Panc1 (cell line): ENCODE data around the gene GGA2. TPM values are rescaled to one million over a fixed set of nuclear protein-coding genes. Genes with fewer than 3 reads are reported as not detected.
A peak's percentile ranks its signal among the peaks of the same experiment; 100 is the strongest.

Experiments used
- ATAC-seq: fragments of 200-7000 bp; cut with Tn5 transposase; 2 replicates; pipeline ENCODE4 v1.9.1; 2020; ENCODE audit warnings: mild to moderate bottlenecking, moderate library complexity
- BruUV-seq: library from RNA; stranded (reverse); fragments of 400-500 nt; replicated peaks from 2 replicates; lab custom pipeline; 2021; lab: Mats Ljungman, UMichigan
- CTCF ChIA-PET: fragments of 300-600 bp; sonication (Branson Sonifier 250); formaldehyde crosslinking; loops from one replicate; lab custom pipeline; 2022; ENCODE audit warnings: antibody characterized with exemption; lab: Charles Lee
- POLR2A ChIA-PET: fragments of 300-600 bp; sonication (Branson Sonifier 250); formaldehyde crosslinking; loops from one replicate; lab custom pipeline; 2022; ENCODE audit warnings: antibody characterized with exemption; lab: Charles Lee
- DNase-seq: peaks from one replicate; pipeline ENCODE4 v3.0.0-alpha.2; 2010; ENCODE audit warnings: low read depth, low spot score
- H3K27ac ChIP-seq: 2 replicates; pipeline ENCODE4 v1.5.1; 2011; ENCODE audit warnings: mild to moderate bottlenecking, low read length, inconsistent platforms
- H3K27me3 ChIP-seq: fragments of 200-500 bp; sonication (Bioruptor generic); 2 replicates; pipeline ENCODE4 v1.6.0; 2014; ENCODE audit warnings: low read length, inconsistent platforms; ENCODE audit not compliant: control insufficient read depth, insufficient read depth
- H3K36me3 ChIP-seq: fragments of 200-500 bp; sonication (Bioruptor generic); 2 replicates; pipeline ENCODE4 v1.5.1; 2014; ENCODE audit warnings: inconsistent platforms, mild to moderate bottlenecking, low read length, moderate library complexity; ENCODE audit not compliant: control insufficient read depth, insufficient read depth
- H3K4me1 ChIP-seq: 2 replicates; pipeline ENCODE4 v1.5.1; 2011; ENCODE audit warnings: inconsistent platforms, mild to moderate bottlenecking, low read length, moderate library complexity; ENCODE audit not compliant: control insufficient read depth, insufficient read depth
- H3K4me3 ChIP-seq, 2 experiments: 2 replicates each; pipeline ENCODE4 v1.5.1; 2011 to 2012; ENCODE audit warnings: low read depth in 2 of 2, low read length in 2 of 2, mild to moderate bottlenecking in 2 of 2, inconsistent platforms in 1 of 2, moderate library complexity in 1 of 2
- H3K9me3 ChIP-seq: fragments of 200-500 bp; sonication (Bioruptor generic); 2 replicates; pipeline ENCODE4 v1.5.1; 2014; ENCODE audit warnings: low read depth, mild to moderate bottlenecking, inconsistent platforms, low read length, moderate library complexity; ENCODE audit not compliant: control insufficient read depth, insufficient read depth
- POLR2AphosphoS5 ChIP-seq: IDR thresholded peaks from 2 replicates; pipeline ENCODE4 v1.6.1; 2012; ENCODE audit warnings: mild to moderate bottlenecking, low read depth, low read length, moderate library complexity
- REST ChIP-seq, 2 experiments: IDR thresholded peaks; 2 replicates each; pipeline ENCODE4 v1.6.1; 2011 to 2012; ENCODE audit warnings: low read depth in 2 of 2, control low read depth in 1 of 2, low read length in 1 of 2, mild to moderate bottlenecking in 1 of 2, moderate library complexity in 1 of 2; ENCODE audit not compliant: insufficient read depth in 1 of 2
- SIN3A ChIP-seq: IDR thresholded peaks from 2 replicates; pipeline ENCODE4 v1.6.1; 2012; ENCODE audit warnings: low read depth, mild to moderate bottlenecking, low read length, moderate library complexity, borderline replicate concordance; ENCODE audit not compliant: insufficient read depth
- TCF7L2 ChIP-seq: IDR thresholded peaks from 2 replicates; pipeline ENCODE4 v1.6.1; 2011; ENCODE audit warnings: mild to moderate bottlenecking, low read depth, low read length, inconsistent platforms
- in situ Hi-C: cut with HindIII; loops from 2 replicates; pipeline ENCODE4 v1.10.0; 2016; ENCODE audit warnings: low sequenced_read_pairs, low pct_unique_long_range_greater_than_20kb
- intact Hi-C: fragments of 100-400 bp; cut with micrococcal nuclease; formaldehyde crosslinking; loops from one replicate; pipeline ENCODE4 v1.10.0; 2022; ENCODE audit not compliant: unreplicated experiment
- total RNA-seq: library from RNA; stranded (reverse); gene quantifications from one replicate; pipeline ENCODE4 v1.2.1, GENCODE V29; 2021; ENCODE audit not compliant: unreplicated experiment
- TF ChIP-seq, protein P1 (sequence below): fragments of 450-650 bp; IDR thresholded peaks from 2 replicates; pipeline ENCODE4 v1.5.1; 2017; ENCODE audit warnings: mild to moderate bottlenecking

The GGA2 gene
- total RNA-seq, 1 experiment from 2014 or later: 100 TPM

- in situ Hi-C loops: no loop called here
- CTCF ChIA-PET: no interaction called here
Measured at GRCh38 chr16:23505180-23505665, 5.1 kb downstream of the GGA2 start.

GRCh38 chr16:23504453-23505179, 5.7 kb downstream of the GGA2 start:
- peak; percentile 72; the same call in 1 of the 2 replicates for TF ChIP-seq SIN3A
- peak; percentile 66 for TF ChIP-seq TCF7L2
- TF ChIP-seq, protein P1, sequence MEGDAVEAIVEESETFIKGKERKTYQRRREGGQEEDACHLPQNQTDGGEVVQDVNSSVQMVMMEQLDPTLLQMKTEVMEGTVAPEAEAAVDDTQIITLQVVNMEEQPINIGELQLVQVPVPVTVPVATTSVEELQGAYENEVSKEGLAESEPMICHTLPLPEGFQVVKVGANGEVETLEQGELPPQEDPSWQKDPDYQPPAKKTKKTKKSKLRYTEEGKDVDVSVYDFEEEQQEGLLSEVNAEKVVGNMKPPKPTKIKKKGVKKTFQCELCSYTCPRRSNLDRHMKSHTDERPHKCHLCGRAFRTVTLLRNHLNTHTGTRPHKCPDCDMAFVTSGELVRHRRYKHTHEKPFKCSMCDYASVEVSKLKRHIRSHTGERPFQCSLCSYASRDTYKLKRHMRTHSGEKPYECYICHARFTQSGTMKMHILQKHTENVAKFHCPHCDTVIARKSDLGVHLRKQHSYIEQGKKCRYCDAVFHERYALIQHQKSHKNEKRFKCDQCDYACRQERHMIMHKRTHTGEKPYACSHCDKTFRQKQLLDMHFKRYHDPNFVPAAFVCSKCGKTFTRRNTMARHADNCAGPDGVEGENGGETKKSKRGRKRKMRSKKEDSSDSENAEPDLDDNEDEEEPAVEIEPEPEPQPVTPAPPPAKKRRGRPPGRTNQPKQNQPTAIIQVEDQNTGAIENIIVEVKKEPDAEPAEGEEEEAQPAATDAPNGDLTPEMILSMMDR: no peak
- Histone ChIP-seq H3K4me3 (peak overlapping the region in 1 of 2 experiments; percentile 38; a peak in 2 of 4 replicates), H3K9me3 (no peaks in the 10 kb centered on the region), H3K36me3 (no peaks in the 10 kb centered on the region), H3K27me3 (no peaks in the 10 kb centered on the region), H3K4me1 (peaks cover 52% of the 10 kb centered on the region), H3K27ac (peak overlapping the region; percentile 83)
- in situ Hi-C loops: no loop called here
- no TSS peak for BruUV-seq
- ChIA-PET POLR2A (interaction anchor here (0.6 kb wide), 1 partner anchor 34 kb away, joined by 12 read pairs; no protein-coding TSS in a partner anchor), CTCF (no interaction called here)
- ATAC-seq: peak; percentile 87
- DNase-seq: peak; percentile 91
- intact Hi-C loops: no loop called here

More at GRCh38 chr16:23505180-23505665, 5.1 kb downstream of the GGA2 start:
- H3K27me3 ChIP-seq: no peaks in the 10 kb centered on the region
- no TSS peak for BruUV-seq
- peaks cover 52% of the 10 kb centered on the region for H3K4me1 ChIP-seq
- ATAC-seq (peak; percentile 57), DNase-seq (no peak)
- peak overlapping the region in 1 of 2 experiments; percentile 38; a peak in 2 of 4 replicates for H3K4me3 ChIP-seq
- intact Hi-C loops: no loop called here
- peak overlapping the region; percentile 83 for H3K27ac ChIP-seq
- POLR2A ChIA-PET: no interaction called here
- H3K36me3 ChIP-seq: no peaks in the 10 kb centered on the region
- no peaks in the 10 kb centered on the region for H3K9me3 ChIP-seq
- TF ChIP-seq POLR2AphosphoS5: no peak
- no peak for TF ChIP-seq REST (IDR thresholded peaks at IDR 0.05; ENCODE audit: insufficient read depth in 1 of 2, low read depth in 2 of 2, low read length in 1 of 2)
- no peak for TF ChIP-seq SIN3A

DNA sequence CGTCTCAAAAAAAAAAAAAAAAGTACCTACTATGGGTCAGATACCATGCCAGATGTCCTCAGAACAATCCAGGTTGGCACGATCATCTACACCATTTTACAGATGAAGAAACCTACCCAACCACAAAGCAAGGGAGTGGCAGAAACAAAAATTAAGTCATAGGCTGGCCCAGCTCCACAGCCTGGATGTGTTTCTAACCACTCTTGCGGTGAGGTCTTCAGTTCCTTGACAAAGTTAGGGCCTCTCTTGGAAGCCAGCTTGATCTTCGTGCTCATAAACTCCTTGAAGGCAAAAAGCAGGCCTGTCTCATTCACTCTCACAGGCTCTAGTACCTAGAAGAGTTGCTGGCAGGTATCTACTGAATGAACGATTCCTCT, 6.2 kb downstream of the GGA2 start:
- H3K27me3 ChIP-seq: no peaks in the 10 kb centered on the region
- H3K4me3 ChIP-seq: peak overlapping the region in 1 of 2 experiments; percentile 38; a peak in 2 of 4 replicates
- H3K36me3 ChIP-seq: no peaks in the 10 kb centered on the region
- CTCF ChIA-PET: no interaction called here
- no peak for TF ChIP-seq POLR2AphosphoS5
- no peak for TF ChIP-seq TCF7L2
- no peak for TF ChIP-seq REST (IDR thresholded peaks at IDR 0.05; ENCODE audit: insufficient read depth in 1 of 2, low read depth in 2 of 2, low read length in 1 of 2)
- TF ChIP-seq, protein P1: no peak
- no peak for TF ChIP-seq SIN3A
- POLR2A ChIA-PET: interaction anchor here (0.6 kb wide), 1 partner anchor 35 kb away, joined by 12 read pairs; no protein-coding TSS in a partner anchor
- peaks cover 52% of the 10 kb centered on the region for H3K4me1 ChIP-seq
- BruUV-seq: no TSS peak
- in situ Hi-C loops (no loop called here), intact Hi-C loops (no loop called here)
- H3K27ac ChIP-seq: peak overlapping the region; percentile 83
- DNase-seq (no peak), ATAC-seq (no peak; the same call in none of the 2 replicates)
- no peaks in the 10 kb centered on the region for H3K9me3 ChIP-seq
